K562 (cell line): Measurements from ENCODE around the gene SLC29A2. TPM values are rescaled to one million over a fixed set of nuclear protein-coding genes. Genes with fewer than 3 reads are reported as not detected.

ENCODE experiments used
- SMAD1 ChIP-seq: fragments of 150-350 bp; IDR thresholded peaks from 2 replicates; pipeline ENCODE4 v1.6.1; 2014; ENCODE audit warnings: low read length, low read depth; ENCODE audit not compliant: partially characterized antibody
- ZNF133 ChIP-seq: fragments of 250-450 bp; sonication (Bioruptor Pico); IDR thresholded peaks from 2 replicates; pipeline ENCODE4 v1.4.0; 2020; ENCODE audit warnings: mild to moderate bottlenecking
- ZNF224 ChIP-seq: sonication (generic); formaldehyde crosslinking; IDR thresholded peaks from 2 replicates; pipeline ENCODE4 v1.8.0; 2022; ENCODE audit warnings: mild to moderate bottlenecking, missing genetic modification reagents
- polyA plus RNA-seq, 8 experiments: library from polyadenylated mRNA; depleted of rRNA in 4 of 8; stranded (reverse) in 5 of 8; unstranded in 3 of 8; fragments of >200 nt; fragmentation: Nextera tagmentation in 2 of 8; fragmentation: Illumina TruSeq in 1 of 8; extraction: Ambion mirVana in 2 of 8; extraction: Trizol in 1 of 8; gene quantifications; 2 replicates each; pipeline versions ENCODE4 v1.2.1 to v1.2.3, GENCODE V29; 2011 to 2014; ENCODE audit warnings: inconsistent platforms in 1 of 8, missing spikeins in 1 of 8
- total RNA-seq, 7 experiments: library from RNA; depleted of rRNA in 6 of 7; stranded (reverse); fragments of >200 nt in 6 of 7; fragmentation: Illumina TruSeq in 2 of 7; extraction: Trizol in 2 of 7; gene quantifications; 2 replicates each; pipeline versions ENCODE4 v1.2.1 to v1.2.3, GENCODE V29; 2011 to 2021; ENCODE audit warnings: low replicate concordance in 1 of 7
- TF ChIP-seq, protein P1 (sequence below): fragments of 250-450 bp; sonication (Bioruptor Pico); IDR thresholded peaks from 2 replicates; pipeline ENCODE4 v1.6.1; 2021; ENCODE audit warnings: mild to moderate bottlenecking
- TF ChIP-seq, protein P2 (sequence below): sonication (generic); formaldehyde crosslinking; IDR thresholded peaks from 2 replicates; pipeline ENCODE4 v1.5.0; 2020; ENCODE audit warnings: missing genetic modification reagents
- TF ChIP-seq, protein P3 (sequence below): IDR thresholded peaks from 2 replicates; pipeline ENCODE4 v1.6.1; 2012; ENCODE audit warnings: low read depth, low read length, improper control_type of control experiment, borderline replicate concordance

SLC29A2 gene
- total and polyA plus RNA-seq, 9 of the 15 experiments (the other 6 are each of a cell fraction or from before 2014, with no cell fraction given) = 2.4 to 48.6 (median 14.2) TPM

DNA sequence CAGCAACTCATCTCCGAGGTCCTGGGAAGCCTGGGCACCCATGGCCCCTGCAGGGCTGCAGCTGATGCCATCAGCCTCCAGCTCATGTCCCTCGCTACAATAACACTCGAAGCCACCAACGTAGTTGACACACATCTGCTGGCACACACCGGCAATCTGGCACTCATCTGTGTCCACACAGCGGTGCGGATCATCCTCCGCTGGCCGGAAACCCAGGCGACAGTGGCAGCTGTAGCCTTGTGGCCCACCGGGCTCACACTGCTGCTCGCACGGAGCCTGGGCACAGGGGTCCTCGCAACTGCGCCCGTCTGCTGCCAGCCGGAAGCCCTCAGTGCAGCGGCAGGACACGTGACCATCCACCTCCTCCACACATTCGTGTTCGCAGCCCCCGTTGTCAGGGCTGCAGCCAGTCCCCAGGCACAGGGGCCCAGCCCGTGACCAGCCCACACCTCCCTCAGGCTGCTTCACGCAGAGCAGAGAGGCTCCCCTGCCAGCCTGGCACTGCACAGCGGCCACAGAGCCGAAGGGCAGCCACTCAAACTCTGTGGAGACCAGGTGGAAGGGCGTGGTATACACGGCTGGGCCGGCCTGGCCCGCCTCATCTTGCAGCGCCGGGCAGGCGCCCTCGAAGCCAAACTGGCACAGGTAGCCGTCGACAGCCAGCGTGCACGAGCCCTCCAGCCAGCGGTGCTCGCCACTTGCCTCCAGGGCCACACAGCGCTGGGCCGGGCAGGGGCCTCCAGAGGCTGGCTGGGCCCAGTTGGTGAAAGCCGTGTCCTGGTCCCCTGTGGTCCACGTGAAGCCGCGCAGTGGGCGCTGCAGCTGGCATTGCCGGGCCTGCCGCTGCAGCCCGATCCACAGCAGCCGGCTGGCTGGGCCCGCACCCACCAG lies 55.4 kb downstream of the SLC29A2 start (continued):
- TF ChIP-seq, protein P1, sequence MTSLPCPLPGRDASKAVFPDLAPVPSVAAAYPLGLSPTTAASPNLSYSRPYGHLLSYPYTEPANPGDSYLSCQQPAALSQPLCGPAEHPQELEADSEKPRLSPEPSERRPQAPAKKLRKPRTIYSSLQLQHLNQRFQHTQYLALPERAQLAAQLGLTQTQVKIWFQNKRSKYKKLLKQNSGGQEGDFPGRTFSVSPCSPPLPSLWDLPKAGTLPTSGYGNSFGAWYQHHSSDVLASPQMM (CRISPR knock-in tag) = no peak
- TF ChIP-seq, protein P2, sequence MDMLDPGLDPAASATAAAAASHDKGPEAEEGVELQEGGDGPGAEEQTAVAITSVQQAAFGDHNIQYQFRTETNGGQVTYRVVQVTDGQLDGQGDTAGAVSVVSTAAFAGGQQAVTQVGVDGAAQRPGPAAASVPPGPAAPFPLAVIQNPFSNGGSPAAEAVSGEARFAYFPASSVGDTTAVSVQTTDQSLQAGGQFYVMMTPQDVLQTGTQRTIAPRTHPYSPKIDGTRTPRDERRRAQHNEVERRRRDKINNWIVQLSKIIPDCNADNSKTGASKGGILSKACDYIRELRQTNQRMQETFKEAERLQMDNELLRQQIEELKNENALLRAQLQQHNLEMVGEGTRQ (CRISPR knock-in tag) = peak; percentile 45
- TF ChIP-seq ZNF133 (no peak), ZNF224 (no peak), SMAD1 (no peak)
- TF ChIP-seq, protein P3, sequence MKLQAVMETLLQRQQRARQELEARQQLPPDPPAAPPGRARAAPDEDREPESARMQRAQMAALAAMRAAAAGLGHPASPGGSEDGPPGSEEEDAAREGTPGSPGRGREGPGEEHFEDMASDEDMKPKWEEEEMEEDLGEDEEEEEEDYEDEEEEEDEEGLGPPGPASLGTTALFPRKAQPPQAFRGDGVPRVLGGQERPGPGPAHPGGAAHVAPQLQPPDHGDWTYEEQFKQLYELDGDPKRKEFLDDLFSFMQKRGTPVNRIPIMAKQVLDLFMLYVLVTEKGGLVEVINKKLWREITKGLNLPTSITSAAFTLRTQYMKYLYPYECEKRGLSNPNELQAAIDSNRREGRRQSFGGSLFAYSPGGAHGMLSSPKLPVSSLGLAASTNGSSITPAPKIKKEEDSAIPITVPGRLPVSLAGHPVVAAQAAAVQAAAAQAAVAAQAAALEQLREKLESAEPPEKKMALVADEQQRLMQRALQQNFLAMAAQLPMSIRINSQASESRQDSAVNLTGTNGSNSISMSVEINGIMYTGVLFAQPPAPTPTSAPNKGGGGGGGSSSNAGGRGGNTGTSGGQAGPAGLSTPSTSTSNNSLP = no peak
